GM12801 (cell line): ENCODE measurements around the gene ADRA2C.

Experiments used
- CTCF ChIP-seq: IDR thresholded peaks from one replicate; pipeline ENCODE4 v1.5.1; 2011; ENCODE audit warnings: control low read depth; ENCODE audit not compliant: insufficient read length; ENCODE audit errors: extremely low read depth

Gene ADRA2C

GRCh38 chr4:3781997-3782930, 16.1 kb downstream of the ADRA2C start:
- no peak for TF ChIP-seq CTCF

- no peak for TF ChIP-seq CTCF
These were observed 17.6 kb downstream of the ADRA2C start for GRCh38 chr4:3783693-3784306.

GRCh38 chr4:3784454-3785291, 18.5 kb downstream of the ADRA2C start:
- TF ChIP-seq CTCF, result no peak

GRCh38 chr4:3785292-3785565, 19.0 kb downstream of the ADRA2C start:
- TF ChIP-seq CTCF, result no peak

- TF ChIP-seq CTCF, result no peak
These were observed 20.1 kb downstream of the ADRA2C start for GRCh38 chr4:3786196-3786869.

GRCh38 chr4:3787489-3788365, 21.5 kb downstream of the ADRA2C start:
- no peak for TF ChIP-seq CTCF
